OCI-LY3 (cell line): ENCODE data around the gene AGPAT4.

Source experiments
- H2AFZ ChIP-seq: fragments of 200-600, 300-600 bp; shearing (Covaris generic); 2 replicates; pipeline ENCODE4 v1.6.0; 2014; ENCODE audit warnings: antibody characterized with exemption, low read depth, low read length
- H3K27ac ChIP-seq: fragments of 200-600, 300-600 bp; sonication (generic); 2 replicates; pipeline ENCODE4 v1.5.1; 2014; ENCODE audit warnings: mild to moderate bottlenecking, low read length, moderate library complexity, mixed read lengths
- H3K27me3 ChIP-seq: fragments of 200-600, 300-600 bp; sonication (generic); 2 replicates; pipeline ENCODE4 v1.6.1; 2014; ENCODE audit warnings: low read depth, low read length, mixed read lengths
- H3K36me3 ChIP-seq: fragments of 200-600, 300-600 bp; sonication (generic); replicated peaks from 2 replicates; pipeline ENCODE3; 2014; ENCODE audit warnings: low read depth, low read length, mixed read lengths
- H3K4me1 ChIP-seq: fragments of 300-600, 200-600 bp; sonication (generic); 2 replicates; pipeline ENCODE4 v1.6.1; 2014; ENCODE audit warnings: low read length, mixed read lengths
- H3K4me2 ChIP-seq: fragments of 200-600, 300-600 bp; sonication (generic); 2 replicates; pipeline ENCODE4 v1.6.1; 2014; ENCODE audit warnings: low read length, mixed read lengths
- H3K4me3 ChIP-seq: fragments of 300-600, 200-600 bp; sonication (generic); 2 replicates; pipeline ENCODE4 v1.5.1; 2014; ENCODE audit warnings: antibody characterized with exemption, mild to moderate bottlenecking, low read length, moderate library complexity
- H3K79me2 ChIP-seq: fragments of 300-600, 200-600 bp; shearing (Covaris generic); 2 replicates; pipeline ENCODE4 v1.6.1; 2014; ENCODE audit warnings: mild to moderate bottlenecking, low read length, mixed read lengths
- H3K9ac ChIP-seq: fragments of 300-600, 200-600 bp; shearing (Covaris generic); 2 replicates; pipeline ENCODE4 v1.6.0; 2014; ENCODE audit warnings: mild to moderate bottlenecking, low read length, moderate library complexity
- H3K9me3 ChIP-seq: fragments of 200-600, 300-600 bp; shearing (Covaris generic); 2 replicates; pipeline ENCODE4 v1.6.1; 2014; ENCODE audit warnings: low read length, mixed read lengths; ENCODE audit not compliant: insufficient read depth
- H4K20me1 ChIP-seq: fragments of 200-600, 300-600 bp; sonication (generic); 2 replicates; pipeline ENCODE4 v1.6.1; 2016; ENCODE audit warnings: low read length, mixed read lengths; ENCODE audit not compliant: insufficient read depth
- CTCF ChIP-seq: fragments of 200-600, 300-600 bp; sonication (generic); IDR thresholded peaks from 2 replicates; pipeline ENCODE4 v1.5.1; 2014; ENCODE audit warnings: antibody characterized with exemption, low read length, low read depth
- EZH2phosphoT487 ChIP-seq: fragments of 200-600 bp; shearing (Covaris generic); IDR thresholded peaks from 2 replicates; pipeline ENCODE4 v1.6.1; 2018; ENCODE audit warnings: antibody characterized with exemption, mixed run types, low read depth

Gene AGPAT4

GRCh38 chr6:161166677-161167076 lies 107.2 kb downstream of the AGPAT4 start:
- Histone ChIP-seq H2AFZ (no peak overlapping the region), H4K20me1 (no peaks in the 10 kb centered on the region), H3K4me1 (peaks cover 31% of the 10 kb centered on the region), H3K4me2 (no peak overlapping the region), H3K9me3 (no peaks in the 10 kb centered on the region), H3K27ac (no peak overlapping the region), H3K27me3 (no peaks in the 10 kb centered on the region), H3K36me3 (no peaks in the 10 kb centered on the region), H3K4me3 (no peak overlapping the region), H3K79me2 (no peaks in the 10 kb centered on the region), H3K9ac (no peak overlapping the region)
- no peak for TF ChIP-seq CTCF
- TF ChIP-seq EZH2phosphoT487, result no peak

- H2AFZ ChIP-seq, result no peak overlapping the region
- TF ChIP-seq CTCF (no peak), EZH2phosphoT487 (no peak)
Measured at GRCh38 chr6:161166176-161166575, 107.7 kb downstream of the AGPAT4 start.

GRCh38 chr6:161164182-161164625 lies 109.7 kb downstream of the AGPAT4 start:
- no peaks in the 10 kb centered on the region for H3K9me3 ChIP-seq
- no peak overlapping the region for H3K4me3 ChIP-seq
- no peaks in the 10 kb centered on the region for H3K27me3 ChIP-seq
- H3K4me1 ChIP-seq, result peaks cover 9% of the 10 kb centered on the region
- H3K27ac ChIP-seq, result no peak overlapping the region
- H3K9ac ChIP-seq, result no peak overlapping the region
- H4K20me1 ChIP-seq, result no peaks in the 10 kb centered on the region
- no peak overlapping the region for H2AFZ ChIP-seq
- no peaks in the 10 kb centered on the region for H3K79me2 ChIP-seq
- H3K36me3 ChIP-seq, result no peaks in the 10 kb centered on the region
- TF ChIP-seq EZH2phosphoT487 (no peak), CTCF (no peak)
- no peak overlapping the region for H3K4me2 ChIP-seq

More at GRCh38 chr6:161166176-161166575, 107.7 kb downstream of the AGPAT4 start:
- H3K9ac ChIP-seq, result no peak overlapping the region
- no peak overlapping the region for H3K4me3 ChIP-seq
- H3K27me3 ChIP-seq, result no peaks in the 10 kb centered on the region
- no peaks in the 10 kb centered on the region for H3K9me3 ChIP-seq
- peaks cover 28% of the 10 kb centered on the region for H3K4me1 ChIP-seq
- no peaks in the 10 kb centered on the region for H3K79me2 ChIP-seq
- H4K20me1 ChIP-seq, result no peaks in the 10 kb centered on the region
- H3K4me2 ChIP-seq, result no peak overlapping the region
- H3K27ac ChIP-seq, result no peak overlapping the region
- H3K36me3 ChIP-seq, result no peaks in the 10 kb centered on the region

GRCh38 chr6:161163466-161164181 lies 110.2 kb downstream of the AGPAT4 start:
- Histone ChIP-seq H4K20me1 (no peaks in the 10 kb centered on the region), H3K4me2 (no peak overlapping the region), H3K36me3 (no peaks in the 10 kb centered on the region)

More at GRCh38 chr6:161163466-161164181, 110.2 kb downstream of the AGPAT4 start:
- no peak overlapping the region for H3K27ac ChIP-seq
- H2AFZ ChIP-seq, result no peak overlapping the region
- H3K4me1 ChIP-seq, result peaks cover 3% of the 10 kb centered on the region
- no peaks in the 10 kb centered on the region for H3K27me3 ChIP-seq
- H3K79me2 ChIP-seq, result no peaks in the 10 kb centered on the region
- TF ChIP-seq EZH2phosphoT487 (no peak), CTCF (no peak)
- no peak overlapping the region for H3K4me3 ChIP-seq
- H3K9ac ChIP-seq, result no peak overlapping the region
- H3K9me3 ChIP-seq, result no peaks in the 10 kb centered on the region
